IPS-15b (cell line): ENCODE results near the gene SNX13.

ENCODE experiments used
- H3K27me3 ChIP-seq: one replicate; pipeline ENCODE4 v1.6.1; 2013; ENCODE audit warnings: low read length; ENCODE audit not compliant: control insufficient read depth, insufficient read depth
- H3K36me3 ChIP-seq: one replicate; pipeline ENCODE4 v1.6.1; 2013; ENCODE audit warnings: low read length; ENCODE audit not compliant: control insufficient read depth, insufficient read depth
- H3K4me1 ChIP-seq: one replicate; pipeline ENCODE4 v1.6.1; 2013; ENCODE audit warnings: mild to moderate bottlenecking, low read length; ENCODE audit not compliant: control insufficient read depth, insufficient read depth
- H3K4me3 ChIP-seq: one replicate; pipeline ENCODE4 v1.5.1; 2013; ENCODE audit warnings: low read depth, low read length
- H3K9ac ChIP-seq: one replicate; pipeline ENCODE4 v1.6.1; 2013; ENCODE audit warnings: low read depth, mild to moderate bottlenecking, low read length
- H3K9me3 ChIP-seq: one replicate; pipeline ENCODE4 v1.6.1; 2013; ENCODE audit warnings: mild to moderate bottlenecking, low read length; ENCODE audit not compliant: control insufficient read depth, insufficient read depth

SNX13 gene

GRCh38 chr7:17863095-17863808 lies 77.0 kb downstream of the SNX13 start:
- no peak overlapping the region for H3K4me3 ChIP-seq
- H3K9ac ChIP-seq = no peak overlapping the region
- no peaks in the 10 kb centered on the region for H3K36me3 ChIP-seq
- H3K4me1 ChIP-seq = peaks cover 2% of the 10 kb centered on the region
- no peaks in the 10 kb centered on the region for H3K27me3 ChIP-seq
- H3K9me3 ChIP-seq = no peaks in the 10 kb centered on the region

GRCh38 chr7:17856251-17856650 lies 84.0 kb downstream of the SNX13 start:
- H3K9ac ChIP-seq = no peak overlapping the region

GRCh38 chr7:17855202-17855601 lies 85.1 kb downstream of the SNX13 start:
- Histone ChIP-seq H3K9ac (no peak overlapping the region), H3K36me3 (no peaks in the 10 kb centered on the region), H3K9me3 (no peaks in the 10 kb centered on the region), H3K27me3 (no peaks in the 10 kb centered on the region), H3K4me1 (no peaks in the 10 kb centered on the region), H3K4me3 (no peak overlapping the region)

More at GRCh38 chr7:17856251-17856650, 84.0 kb downstream of the SNX13 start:
- no peak overlapping the region for H3K4me3 ChIP-seq
- no peaks in the 10 kb centered on the region for H3K36me3 ChIP-seq
- no peaks in the 10 kb centered on the region for H3K4me1 ChIP-seq
- no peaks in the 10 kb centered on the region for H3K9me3 ChIP-seq
- no peaks in the 10 kb centered on the region for H3K27me3 ChIP-seq

GRCh38 chr7:17854261-17855047 lies 85.8 kb downstream of the SNX13 start:
- no peak overlapping the region for H3K4me3 ChIP-seq
- H3K9ac ChIP-seq = no peak overlapping the region
- no peaks in the 10 kb centered on the region for H3K36me3 ChIP-seq
- H3K9me3 ChIP-seq = no peaks in the 10 kb centered on the region
- H3K4me1 ChIP-seq = no peaks in the 10 kb centered on the region
- no peaks in the 10 kb centered on the region for H3K27me3 ChIP-seq

GRCh38 chr7:17852361-17852760 lies 87.9 kb downstream of the SNX13 start:
- Histone ChIP-seq H3K4me3 (no peak overlapping the region), H3K27me3 (no peaks in the 10 kb centered on the region), H3K9me3 (no peaks in the 10 kb centered on the region), H3K9ac (no peak overlapping the region), H3K4me1 (no peaks in the 10 kb centered on the region), H3K36me3 (no peaks in the 10 kb centered on the region)

GRCh38 chr7:17849504-17849903 lies 90.8 kb downstream of the SNX13 start:
- H3K27me3 ChIP-seq = no peaks in the 10 kb centered on the region
- H3K9me3 ChIP-seq = no peaks in the 10 kb centered on the region
- H3K4me3 ChIP-seq = no peak overlapping the region
- no peaks in the 10 kb centered on the region for H3K36me3 ChIP-seq
- H3K4me1 ChIP-seq = no peaks in the 10 kb centered on the region
- no peak overlapping the region for H3K9ac ChIP-seq

- Histone ChIP-seq H3K27me3 (no peaks in the 10 kb centered on the region), H3K9me3 (no peaks in the 10 kb centered on the region), H3K9ac (no peak overlapping the region), H3K4me3 (no peak overlapping the region), H3K36me3 (no peaks in the 10 kb centered on the region), H3K4me1 (no peaks in the 10 kb centered on the region)
Measured at GRCh38 chr7:17848516-17848915, 91.8 kb downstream of the SNX13 start.

GRCh38 chr7:17846935-17847334 lies 93.4 kb downstream of the SNX13 start:
- Histone ChIP-seq H3K27me3 (no peaks in the 10 kb centered on the region), H3K4me1 (no peaks in the 10 kb centered on the region), H3K4me3 (no peak overlapping the region), H3K36me3 (no peaks in the 10 kb centered on the region), H3K9me3 (no peaks in the 10 kb centered on the region), H3K9ac (no peak overlapping the region)

- H3K4me1 ChIP-seq = no peaks in the 10 kb centered on the region
- no peak overlapping the region for H3K4me3 ChIP-seq
- H3K27me3 ChIP-seq = no peaks in the 10 kb centered on the region
- no peaks in the 10 kb centered on the region for H3K36me3 ChIP-seq
- no peak overlapping the region for H3K9ac ChIP-seq
- no peaks in the 10 kb centered on the region for H3K9me3 ChIP-seq
Measured at GRCh38 chr7:17845197-17845547, 95.1 kb downstream of the SNX13 start.

- Histone ChIP-seq H3K9ac (no peak overlapping the region), H3K27me3 (no peaks in the 10 kb centered on the region), H3K4me1 (no peaks in the 10 kb centered on the region), H3K36me3 (no peaks in the 10 kb centered on the region), H3K4me3 (no peak overlapping the region), H3K9me3 (no peaks in the 10 kb centered on the region)
Measured at GRCh38 chr7:17844514-17845196, 95.6 kb downstream of the SNX13 start.

GRCh38 chr7:17844022-17844421 lies 96.3 kb downstream of the SNX13 start:
- Histone ChIP-seq H3K9ac (no peak overlapping the region), H3K36me3 (no peaks in the 10 kb centered on the region), H3K4me1 (no peaks in the 10 kb centered on the region), H3K9me3 (no peaks in the 10 kb centered on the region), H3K4me3 (no peak overlapping the region), H3K27me3 (no peaks in the 10 kb centered on the region)

- H3K4me1 ChIP-seq = no peaks in the 10 kb centered on the region
- no peaks in the 10 kb centered on the region for H3K9me3 ChIP-seq
- no peak overlapping the region for H3K4me3 ChIP-seq
- no peak overlapping the region for H3K9ac ChIP-seq
- H3K27me3 ChIP-seq = no peaks in the 10 kb centered on the region
- no peaks in the 10 kb centered on the region for H3K36me3 ChIP-seq
Measured at GRCh38 chr7:17843041-17843440, 97.3 kb downstream of the SNX13 start.
